Stimulated activated CD4-positive, alpha-beta T cell treated with anti-CD3 and anti-CD28 coated beads, TNF-alpha, amount 100 ng/mL, for 48 hours (primary cell): ENCODE measurements around the gene PPP1R12C.
A peak's percentile ranks its signal among the peaks of the same experiment; 100 is the strongest.

Source experiments
- DNase-seq, 3 donors: peaks; one replicate each; pipeline ENCODE4 v3.0.0-alpha.2; 2020; ENCODE audit warnings: low read depth in 3 of 3

PPP1R12C gene

DNA sequence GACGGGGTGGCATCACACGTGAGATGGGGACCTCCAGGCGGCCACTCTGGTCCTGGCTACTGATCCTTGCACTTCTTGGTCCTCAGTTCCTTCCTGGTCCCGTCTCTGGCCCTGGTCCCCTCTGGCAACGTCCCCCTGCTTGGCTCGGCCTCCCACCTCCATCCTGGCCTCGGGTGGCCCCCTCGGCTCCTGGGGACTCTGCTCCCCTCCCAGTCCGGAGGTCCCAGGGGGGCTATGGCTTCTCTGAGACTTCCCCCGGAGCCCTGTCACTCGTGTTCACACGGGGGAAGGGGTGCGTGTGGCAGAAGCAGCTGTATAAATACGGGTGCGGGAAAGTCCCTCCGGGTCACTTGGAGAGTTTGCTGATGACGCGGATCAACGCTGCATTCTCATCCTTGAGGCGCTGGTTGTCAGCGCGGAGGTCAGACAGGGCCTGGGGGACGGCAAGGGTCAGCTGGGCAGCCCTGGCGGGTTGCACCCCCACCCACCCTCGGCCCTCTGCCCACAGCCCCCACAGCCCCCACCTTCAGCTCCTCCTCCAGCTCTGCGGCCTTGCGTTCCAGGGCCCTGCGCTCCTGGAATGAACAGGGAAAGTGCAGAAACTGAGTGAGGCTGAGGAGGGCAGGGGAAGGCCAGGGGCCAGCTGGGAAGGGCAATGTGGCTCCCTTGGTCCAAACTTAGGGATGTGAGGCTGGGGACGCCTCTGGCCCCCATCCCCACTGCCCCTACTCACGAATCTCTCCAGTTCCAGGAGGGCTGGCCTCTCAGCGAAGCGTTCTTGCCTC, 26.1 kb downstream of the PPP1R12C start:
- no peak for DNase-seq

DNA sequence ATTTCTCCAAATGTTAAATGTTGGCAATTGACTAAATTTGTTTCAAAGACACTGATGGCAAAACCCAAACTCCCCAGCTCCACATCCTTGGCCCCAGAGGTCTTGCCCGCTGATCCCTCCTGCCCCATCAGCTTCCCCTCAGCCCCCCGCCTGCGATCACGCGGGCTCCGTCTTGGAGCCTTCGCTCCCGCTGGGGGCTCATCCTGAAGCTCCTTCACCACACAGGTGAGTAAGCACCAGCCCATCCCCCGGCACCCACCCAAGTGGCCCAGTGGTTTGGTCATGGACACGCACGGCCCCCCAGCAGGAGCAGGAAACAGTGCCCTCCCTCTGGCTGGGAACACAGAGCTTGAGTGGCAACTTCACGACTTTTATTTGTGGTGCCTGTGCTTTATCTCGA, 26.9 kb downstream of the PPP1R12C start:
- DNase-seq = no peak

DNA sequence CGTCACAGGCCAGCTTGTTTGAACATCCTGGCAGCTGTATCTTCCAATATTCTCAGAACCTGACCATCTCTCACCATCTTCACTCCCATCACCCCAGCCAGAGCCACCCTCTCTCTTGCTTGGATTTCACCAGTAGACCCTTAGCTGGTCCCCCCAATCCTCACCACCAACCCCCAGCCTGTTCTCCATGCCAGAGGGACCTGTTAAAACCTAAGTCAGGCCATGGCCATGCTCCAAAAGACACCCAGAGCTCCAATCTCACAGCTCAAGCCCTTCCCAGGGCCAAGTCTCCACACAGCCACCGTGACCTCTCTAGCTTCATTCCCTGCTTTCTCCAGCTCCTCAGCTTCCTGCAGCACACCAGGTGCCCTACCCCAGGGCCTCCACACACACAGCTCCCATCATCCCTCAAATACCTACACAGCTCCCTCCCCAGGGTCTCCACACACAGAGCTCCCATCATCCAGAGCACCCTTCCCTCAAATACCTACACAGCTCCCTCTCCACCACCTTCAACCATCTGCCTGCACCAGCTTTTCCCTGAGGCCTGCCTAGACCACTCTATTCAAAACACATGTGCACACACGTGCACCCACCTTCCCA, 28.0 kb downstream of the PPP1R12C start:
- DNase-seq = no peak

DNA sequence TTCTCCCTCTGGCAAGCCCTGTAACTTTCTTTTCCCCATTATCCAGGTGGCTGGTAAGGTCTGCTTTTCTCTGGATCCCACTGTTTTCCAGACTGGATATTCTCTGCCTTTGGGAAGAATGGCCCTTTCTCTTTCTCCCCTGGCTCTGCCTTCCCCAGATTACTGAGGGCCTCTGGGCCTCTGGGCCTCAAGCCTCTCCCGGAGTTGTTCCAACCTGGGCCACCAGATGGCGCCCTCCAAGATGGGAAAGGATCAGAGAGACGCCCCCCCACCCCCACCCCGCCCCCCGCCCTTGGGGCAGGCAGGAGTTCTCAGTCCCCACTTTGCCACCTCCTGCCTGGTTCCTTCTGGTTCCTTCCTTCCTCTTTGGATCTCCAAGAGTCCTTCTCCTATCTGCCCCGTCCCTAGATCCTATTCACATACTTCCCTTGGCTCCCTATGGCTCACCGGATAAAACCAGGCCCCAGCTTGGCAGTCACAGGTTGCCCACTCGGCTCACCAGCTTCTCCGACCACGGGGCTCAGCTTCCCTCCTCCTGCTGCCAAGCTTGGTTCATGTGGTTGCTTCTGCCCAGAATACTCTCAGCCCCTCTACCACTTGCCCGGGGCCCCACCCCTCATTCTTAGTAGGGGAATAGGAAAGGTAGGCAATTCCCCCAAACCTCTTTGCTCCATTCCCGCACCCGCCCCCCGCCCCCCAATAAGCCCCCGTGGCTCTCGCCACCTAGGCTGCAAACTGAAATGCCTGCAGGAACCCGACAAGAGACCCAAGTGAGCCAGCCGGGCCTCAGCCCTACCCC, 28.7 kb downstream of the PPP1R12C start:
- DNase-seq = peak; percentile 69 to 79 (median 77)

DNA sequence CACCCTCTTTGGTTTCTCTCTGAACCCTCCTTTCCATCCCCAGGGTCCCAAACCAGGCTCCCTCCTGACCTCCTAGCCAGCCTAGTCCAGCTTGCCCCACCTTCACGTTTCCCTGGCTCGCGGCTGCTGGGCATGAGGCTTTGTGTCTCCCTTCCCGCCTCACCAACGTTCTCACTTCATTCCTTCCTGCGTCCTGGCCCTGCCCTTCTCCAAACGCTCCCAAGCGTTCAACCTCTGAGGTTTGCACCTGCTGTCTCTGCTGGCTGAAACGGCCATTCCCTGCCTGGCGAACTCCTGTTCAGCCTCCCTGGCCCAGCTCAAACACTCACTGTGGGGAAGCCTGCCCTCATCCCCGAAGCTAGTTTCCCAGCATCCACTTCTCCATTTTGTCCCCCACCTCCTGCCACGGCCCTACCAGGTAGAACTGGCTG, 29.4 kb downstream of the PPP1R12C start:
- no peak for DNase-seq

DNA sequence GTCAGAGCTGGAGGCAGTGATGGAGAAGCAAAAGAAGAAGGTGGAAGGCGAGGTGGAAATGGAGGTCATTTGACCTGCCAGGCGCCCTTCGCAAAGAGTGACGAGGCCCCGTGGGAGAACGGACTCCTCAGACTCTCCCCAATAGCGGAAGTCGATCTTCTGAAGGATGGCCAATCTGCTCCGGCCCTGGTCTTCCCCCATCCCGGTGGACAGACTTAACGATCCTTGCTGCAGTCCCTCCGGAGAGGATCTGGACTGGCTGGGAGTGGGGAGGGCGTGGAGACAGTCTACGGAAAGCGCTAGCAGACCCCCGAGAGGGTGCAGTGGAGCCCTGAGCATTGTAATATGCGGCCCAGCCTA, 29.9 kb downstream of the PPP1R12C start:
- no peak for DNase-seq

DNA sequence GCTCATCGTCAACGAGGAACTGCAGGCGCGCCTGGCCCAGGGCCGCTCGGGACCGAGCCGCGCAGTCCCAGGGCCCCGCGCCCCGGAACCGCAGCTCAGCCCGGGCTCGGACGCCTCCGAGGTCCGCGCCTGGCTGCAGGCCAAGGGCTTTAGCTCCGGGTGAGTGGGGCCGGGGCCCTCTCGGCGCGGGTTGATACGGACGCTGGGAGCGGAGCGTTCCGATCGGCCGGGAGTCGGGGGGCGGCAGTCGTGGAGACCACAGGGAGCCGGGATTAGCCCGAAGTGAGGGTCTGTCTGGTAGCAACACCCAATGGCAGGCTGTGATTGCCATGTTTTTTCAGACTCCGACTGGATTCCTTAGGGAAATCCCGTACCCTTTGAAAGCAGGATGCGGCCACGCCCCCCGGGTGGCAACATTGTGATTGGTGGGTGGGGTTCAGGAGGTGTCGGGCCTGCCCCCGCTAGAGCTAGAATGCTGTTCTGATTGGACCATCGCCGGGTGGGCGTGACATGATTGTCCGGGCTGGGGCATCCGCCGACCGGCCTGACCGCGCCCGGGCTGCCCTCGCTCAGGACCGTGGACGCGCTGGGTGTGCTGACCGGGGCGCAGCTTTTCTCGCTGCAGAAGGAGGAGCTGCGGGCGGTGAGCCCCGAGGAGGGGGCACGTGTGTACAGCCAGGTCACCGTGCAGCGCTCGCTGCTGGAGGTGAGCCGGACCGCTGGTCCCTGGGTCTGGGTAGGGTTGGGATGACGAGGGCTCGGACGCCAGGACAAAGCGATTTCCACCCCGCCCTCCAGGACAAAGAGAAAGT, 30.5 kb downstream of the PPP1R12C start:
- DNase-seq = peak in 1 of 3 donors; percentile 38

DNA sequence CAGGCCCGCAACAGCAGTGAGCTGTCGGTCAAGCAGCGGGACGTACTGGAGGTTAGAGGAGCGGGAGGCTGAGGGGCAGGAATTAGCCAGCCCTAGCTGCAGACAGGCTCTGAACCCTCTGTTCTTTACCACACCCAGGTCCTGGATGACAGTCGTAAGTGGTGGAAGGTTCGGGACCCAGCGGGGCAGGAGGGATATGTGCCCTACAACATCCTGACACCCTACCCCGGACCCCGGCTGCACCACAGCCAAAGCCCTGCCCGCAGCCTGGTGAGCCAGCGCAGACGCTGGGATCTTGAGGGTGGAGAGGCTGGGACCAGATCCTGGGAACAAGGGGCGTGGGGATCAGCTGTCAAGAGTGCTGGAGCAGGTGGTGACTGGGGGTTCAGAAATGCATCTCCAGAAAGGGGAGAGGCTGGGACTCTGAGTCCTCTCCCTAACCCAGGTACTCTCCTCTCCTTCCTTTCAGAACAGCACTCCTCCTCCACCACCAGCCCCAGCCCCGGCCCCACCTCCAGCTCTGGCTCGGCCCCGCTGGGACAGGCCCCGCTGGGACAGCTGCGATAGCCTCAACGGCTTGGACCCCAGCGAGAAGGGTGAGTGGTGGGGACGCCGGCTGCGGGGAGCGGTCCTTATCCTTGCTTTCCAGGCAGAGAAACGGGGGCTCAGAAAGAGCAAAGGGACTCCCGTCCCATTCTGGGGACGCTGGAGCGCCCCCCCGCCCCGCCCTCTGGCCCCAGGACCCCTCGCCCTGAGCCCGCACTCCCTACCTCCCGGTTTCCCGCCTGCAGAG, 31.3 kb downstream of the PPP1R12C start:
- DNase-seq = no peak

DNA sequence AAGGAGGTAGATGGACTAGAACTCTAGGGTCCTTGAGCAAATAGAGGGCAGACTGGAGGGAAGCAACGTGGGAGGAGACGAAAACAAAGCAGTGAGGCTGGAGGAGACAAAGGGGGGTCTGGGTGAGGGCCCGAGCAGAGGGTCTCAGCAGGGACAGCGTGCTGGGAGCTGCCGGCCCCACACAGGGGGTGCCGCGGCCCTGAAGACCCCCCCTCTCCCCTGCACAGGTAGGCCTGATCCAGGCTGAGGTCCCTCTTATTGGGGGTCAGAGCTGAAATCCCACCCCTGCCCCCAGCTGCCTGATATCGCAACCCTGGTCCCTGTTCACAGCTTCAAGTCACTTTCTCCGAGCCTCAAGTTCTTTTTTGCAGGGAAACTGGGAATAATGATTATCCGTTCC, 33.0 kb downstream of the PPP1R12C start:
- no peak for DNase-seq

DNA sequence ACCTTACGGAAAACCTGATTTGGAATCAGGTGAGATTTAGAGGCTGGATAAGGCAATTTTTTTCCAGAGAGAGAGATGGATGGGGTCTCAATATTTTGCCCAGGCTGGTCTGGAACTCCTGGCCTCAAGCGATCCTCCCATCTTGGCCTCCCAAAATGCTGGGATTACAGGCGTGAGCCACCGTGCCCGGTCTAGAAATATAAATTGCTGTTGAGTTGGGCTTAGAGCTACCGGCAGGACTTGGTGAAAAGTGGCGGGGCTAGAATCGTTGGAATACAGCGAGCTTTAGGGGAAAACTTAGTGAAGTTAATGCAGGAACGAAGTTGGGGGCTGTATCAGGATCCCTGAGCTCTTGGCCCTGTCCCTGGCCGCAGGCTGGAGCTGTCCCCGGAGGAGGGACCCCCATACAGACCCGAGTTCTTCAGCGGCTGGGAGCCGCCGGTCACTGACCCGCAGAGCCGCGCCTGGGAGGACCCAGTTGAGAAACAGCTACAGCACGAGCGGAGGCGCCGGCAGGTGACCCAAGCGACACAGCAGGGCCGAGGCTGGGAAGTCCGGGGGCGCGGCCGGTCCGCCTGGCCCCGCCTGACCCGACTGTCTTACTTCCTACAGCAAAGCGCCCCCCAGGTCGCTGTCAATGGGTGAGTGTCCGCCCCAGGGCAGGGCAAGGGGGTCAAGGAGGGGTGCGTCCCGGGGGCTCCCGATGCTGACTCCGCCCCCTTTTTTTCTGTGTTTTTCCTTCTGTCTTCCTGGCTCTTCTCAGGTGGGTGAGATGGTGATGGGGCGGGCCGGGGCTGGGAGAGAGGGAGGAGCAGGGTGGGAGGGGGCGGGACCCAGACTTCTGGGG, 34.2 kb downstream of the PPP1R12C start:
- no peak for DNase-seq

DNA sequence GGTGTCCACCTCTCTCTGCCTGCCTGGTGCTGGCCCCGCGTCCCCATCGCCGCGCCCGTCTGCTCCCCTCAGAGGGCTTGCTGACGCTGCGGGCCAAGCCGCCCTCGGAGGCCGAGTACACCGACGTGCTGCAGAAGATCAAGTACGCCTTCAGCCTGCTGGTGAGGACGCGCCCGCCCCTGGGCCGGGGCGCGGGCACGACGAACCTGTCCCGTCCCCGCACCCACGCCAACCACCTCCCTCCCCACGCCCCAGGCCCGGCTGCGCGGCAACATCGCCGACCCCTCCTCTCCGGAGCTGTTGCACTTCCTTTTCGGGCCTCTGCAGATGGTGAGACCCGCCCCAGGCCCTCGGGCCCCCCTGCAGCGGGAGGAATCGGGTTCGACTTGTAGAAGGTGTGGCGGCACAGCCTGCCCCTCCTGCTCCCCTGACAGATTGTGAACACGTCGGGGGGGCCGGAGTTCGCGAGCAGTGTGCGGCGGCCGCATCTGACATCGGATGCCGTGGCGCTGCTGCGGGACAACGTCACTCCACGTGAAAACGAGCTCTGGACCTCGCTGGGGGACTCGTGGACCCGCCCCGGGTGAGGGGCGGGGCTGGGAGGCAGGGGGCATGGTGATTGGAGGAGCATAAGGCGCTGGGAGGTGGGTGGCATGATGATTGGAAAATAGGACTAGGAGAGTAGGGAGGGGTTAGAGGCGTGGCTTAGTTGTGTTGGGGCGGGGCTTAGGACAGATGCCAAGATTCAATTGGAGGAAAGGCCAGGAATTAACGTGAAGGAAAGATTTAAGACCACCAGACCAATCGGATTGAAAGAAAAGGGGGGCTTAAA, 35.2 kb downstream of the PPP1R12C start:
- DNase-seq = peak in 2 of 3 donors; percentile 47 to 51

DNA sequence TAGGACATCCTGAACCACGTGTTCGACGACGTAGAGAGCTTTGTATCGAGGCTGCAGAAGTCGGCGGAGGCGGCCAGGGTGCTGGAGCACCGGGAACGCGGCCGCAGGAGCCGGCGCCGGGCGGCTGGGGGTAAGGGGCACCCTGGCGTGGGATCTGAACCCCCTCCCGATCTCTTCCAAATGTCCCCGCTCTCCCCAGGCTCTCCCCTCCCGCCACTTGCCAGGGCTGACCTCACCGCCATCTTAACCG, 35.7 kb downstream of the PPP1R12C start:
- DNase-seq = no peak

DNA sequence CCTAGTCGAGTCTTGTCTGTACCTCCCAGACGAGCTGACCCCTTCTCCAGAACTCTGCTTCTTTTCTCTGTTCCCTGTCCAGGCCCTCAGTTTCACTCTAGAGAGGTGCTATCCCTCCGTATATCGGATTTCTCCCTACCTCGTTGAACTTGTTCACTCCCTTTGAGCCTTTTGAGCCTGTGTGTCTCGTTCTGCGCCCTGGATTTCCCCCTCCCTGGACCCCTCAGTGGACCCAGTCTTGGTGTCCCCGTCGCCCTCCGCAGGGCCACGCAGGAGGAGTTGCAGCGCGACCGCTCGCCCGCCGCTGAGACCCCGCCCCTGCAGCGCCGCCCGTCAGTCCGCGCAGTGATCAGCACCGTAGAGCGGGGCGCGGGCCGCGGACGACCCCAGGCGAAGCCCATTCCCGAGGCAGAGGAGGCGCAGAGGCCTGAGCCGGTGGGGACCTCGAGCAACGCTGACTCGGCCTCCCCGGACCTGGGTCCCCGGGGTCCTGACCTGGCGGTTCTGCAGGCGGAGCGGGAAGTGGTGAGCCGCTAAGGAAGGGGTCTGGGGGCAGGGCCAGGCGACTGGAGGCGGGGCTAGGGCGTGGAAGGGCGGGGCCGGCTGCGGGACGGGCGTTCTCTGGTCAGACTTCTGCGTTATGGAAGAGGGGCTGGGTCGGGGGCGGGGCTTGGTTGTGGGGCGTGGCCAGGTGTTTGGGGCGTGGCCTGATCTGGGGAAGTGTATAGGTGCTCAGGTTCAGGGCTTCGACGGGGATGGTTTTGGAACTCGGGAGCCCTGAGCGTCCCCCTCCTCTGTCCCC, 36.3 kb downstream of the PPP1R12C start:
- DNase-seq = peak; percentile 82 to 87 (median 87)

DNA sequence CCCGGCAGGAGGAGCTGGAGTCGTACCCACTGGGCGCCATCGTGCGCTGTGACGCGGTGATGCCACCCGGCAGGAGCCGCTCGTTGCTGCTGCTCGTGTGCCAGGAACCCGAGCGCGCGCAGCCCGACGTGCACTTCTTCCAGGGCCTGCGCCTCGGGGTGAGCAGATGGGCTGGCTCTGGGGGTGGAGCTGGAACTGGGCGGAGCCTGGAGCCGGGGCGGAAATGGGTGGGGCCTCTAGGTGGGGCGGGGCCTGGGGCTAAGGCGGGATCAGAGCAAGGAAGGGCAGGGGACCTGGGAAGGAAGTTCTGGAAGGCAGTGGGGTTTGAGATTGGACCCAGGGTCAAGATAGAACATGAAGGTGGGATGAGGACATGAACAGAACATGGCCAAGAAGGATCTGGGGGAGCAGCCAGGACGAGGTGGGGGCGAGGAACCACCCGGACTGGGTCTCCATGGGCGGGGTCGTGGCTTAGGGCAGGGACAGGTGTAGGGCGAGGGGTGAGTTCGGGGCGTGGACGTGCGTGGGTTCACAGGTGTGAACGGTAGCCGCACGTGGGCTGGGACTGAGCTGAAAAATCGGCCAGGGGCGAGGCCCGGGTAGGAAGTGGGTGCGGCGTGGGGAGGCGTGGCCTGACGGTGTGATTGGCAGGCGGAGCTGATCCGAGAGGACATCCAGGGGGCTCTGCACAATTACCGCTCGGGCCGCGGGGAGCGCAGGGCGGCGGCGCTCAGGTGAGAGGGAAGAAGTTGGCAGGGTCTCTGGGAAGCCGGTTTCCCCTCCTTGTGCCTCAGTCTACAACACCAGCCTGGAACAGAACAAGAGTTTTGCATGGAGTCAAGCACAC, 37.1 kb downstream of the PPP1R12C start:
- DNase-seq = peak in 2 of 3 donors; percentile 68 to 69

DNA sequence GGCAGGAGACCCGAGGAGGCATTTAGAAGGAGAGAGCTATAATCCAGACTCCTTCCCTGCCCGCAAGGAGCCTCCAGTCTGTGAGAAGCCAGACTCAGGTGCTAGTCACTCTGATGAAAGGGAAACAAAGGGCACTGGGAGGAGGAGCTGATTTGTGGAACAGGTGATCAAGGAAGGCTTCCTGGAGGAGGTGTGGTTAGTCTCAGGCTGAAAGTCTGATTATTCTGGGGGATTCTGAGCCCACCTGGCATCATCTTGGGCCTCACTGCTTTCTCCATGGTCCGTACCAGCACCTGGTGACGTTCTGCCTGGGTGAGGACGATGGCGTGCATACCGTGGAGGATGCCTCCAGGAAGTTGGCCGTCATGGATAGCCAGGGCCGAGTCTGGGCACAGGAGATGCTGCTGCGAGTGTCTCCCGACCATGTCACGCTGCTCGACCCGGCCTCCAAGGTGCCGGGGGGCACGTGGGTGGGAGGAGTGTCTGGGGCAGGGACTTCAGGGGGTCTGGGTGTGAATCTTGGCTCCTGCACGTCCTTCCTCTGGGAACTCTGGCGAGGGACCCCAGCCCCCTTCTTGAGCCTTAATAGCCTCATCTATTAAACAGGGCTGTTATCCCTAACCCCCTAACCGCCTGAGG, 37.9 kb downstream of the PPP1R12C start:
- no peak for DNase-seq

DNA sequence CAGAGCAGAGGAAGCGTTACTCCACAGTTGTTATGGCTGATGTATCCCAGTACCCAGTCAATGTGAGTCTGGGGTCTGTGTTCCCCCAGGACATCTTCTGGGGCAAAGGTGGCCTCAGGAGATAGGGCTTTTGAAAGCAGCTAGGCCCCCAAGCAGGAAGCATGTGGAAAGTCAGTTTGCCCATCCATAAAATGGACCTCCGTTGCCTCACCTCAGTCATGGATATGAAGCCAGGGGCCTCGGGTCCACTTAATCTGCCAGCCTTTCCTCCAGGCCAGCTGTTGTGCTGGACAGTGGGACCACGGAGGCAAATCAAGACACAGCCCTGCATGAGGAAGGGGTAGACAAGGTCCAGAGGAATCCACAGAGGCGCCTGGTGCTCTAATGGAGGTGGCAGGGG, 38.4 kb downstream of the PPP1R12C start:
- DNase-seq = no peak

DNA sequence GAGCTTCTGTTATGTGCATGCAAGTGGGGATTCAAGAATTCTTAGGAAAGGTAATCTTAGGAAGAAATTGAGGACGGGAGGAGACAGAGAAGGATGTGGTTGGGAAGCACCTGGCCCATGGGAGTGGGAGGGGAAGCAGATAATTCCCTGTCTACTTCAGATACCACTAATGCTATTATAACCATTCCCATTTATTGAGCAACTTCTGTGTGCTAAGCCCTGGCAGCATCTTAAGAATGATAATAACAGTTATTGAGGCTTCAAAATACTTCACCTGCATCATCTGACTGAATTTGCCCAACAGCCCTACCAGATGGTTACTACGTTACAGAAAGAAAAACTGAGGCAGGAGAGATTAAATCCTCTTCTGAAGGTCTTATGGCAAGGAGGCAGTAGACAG, 40.3 kb downstream of the PPP1R12C start:
- DNase-seq = no peak
